Anterior cingulate cortex (tissue), 58 donors: ENCODE results near the gene KCNK17.

Experiments used
- DNase-seq, 58 donors: peaks; one replicate each; lab custom pipeline; 2025; lab: John Stamatoyannopoulos, UW

The KCNK17 gene, protein sequence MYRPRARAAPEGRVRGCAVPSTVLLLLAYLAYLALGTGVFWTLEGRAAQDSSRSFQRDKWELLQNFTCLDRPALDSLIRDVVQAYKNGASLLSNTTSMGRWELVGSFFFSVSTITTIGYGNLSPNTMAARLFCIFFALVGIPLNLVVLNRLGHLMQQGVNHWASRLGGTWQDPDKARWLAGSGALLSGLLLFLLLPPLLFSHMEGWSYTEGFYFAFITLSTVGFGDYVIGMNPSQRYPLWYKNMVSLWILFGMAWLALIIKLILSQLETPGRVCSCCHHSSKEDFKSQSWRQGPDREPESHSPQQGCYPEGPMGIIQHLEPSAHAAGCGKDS

DNA sequence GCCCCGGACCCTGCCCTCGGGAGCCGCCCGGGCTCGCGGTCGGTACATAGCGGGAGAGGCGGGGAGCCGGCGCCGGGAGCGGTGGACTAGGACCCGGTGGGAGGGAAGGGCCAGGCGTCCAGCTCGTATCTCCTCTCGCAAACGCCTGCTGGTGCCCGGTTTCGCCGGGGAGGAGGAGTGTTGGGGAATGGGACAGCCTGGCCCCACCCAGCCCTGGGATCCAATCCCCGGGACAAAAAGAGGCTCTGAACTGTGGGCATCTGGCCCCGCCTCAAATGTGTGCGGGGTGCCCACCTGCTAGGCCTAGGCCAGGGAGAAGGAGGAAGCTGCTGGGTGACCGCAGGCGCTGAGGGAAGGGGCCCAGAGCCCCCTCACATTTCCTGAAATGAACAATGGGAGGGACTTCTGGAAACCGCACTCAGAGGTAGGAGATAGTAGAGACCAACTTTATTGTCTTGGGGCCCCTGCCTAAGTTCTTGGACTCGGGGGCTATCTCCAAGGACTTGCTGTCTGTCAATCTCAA, at the start of gene KCNK17:
Gene KCNK17 (minus strand): TSS at position 147 of the 523 bp plus-strand sequence. CDS start 99 bp downstream, at position 48.
- DNase-seq = no peak

DNA sequence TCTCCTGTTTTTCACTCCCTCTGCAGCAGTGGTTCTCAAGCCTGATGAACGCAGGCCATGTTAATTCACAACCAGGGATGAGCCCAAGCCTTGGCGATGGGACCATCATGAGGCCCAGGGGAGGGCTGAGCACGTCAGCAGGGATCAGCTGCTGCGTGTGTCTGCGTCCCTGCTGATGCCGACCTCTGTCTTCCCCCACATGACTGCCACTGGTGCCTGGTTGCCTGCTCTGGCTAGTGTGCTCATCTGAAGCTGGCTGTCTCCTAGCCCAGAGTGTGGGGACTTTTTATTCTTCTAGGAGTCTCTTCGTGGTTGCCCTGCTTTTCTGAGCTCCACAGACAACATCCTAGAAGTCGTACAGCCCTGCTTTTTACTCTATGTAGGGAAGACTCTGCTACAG, 49.1 kb upstream of the KCNK17 start:
- DNase-seq = no peak

DNA sequence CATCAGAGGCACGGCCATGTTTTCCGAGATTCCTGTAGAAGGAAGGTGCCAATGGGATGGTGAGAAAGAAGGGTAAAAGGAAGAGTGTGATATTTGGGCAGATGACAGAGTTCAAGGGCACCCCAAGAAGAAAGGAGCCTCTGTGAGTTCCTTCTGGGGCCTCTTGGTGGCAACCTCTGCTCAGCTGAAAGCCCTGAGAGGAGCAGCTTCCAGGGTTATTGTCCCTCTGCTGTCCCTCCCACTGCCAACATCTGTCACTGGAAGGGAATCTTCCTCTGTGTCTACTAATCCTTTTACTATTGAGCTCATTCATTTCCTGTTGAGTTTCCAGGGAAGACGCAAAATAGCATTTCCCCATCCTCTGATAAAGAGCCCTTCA, 48.3 kb upstream of the KCNK17 start:
- peak in 31 of 58 donors; percentile 11 to 66 (median 35) for DNase-seq

DNA sequence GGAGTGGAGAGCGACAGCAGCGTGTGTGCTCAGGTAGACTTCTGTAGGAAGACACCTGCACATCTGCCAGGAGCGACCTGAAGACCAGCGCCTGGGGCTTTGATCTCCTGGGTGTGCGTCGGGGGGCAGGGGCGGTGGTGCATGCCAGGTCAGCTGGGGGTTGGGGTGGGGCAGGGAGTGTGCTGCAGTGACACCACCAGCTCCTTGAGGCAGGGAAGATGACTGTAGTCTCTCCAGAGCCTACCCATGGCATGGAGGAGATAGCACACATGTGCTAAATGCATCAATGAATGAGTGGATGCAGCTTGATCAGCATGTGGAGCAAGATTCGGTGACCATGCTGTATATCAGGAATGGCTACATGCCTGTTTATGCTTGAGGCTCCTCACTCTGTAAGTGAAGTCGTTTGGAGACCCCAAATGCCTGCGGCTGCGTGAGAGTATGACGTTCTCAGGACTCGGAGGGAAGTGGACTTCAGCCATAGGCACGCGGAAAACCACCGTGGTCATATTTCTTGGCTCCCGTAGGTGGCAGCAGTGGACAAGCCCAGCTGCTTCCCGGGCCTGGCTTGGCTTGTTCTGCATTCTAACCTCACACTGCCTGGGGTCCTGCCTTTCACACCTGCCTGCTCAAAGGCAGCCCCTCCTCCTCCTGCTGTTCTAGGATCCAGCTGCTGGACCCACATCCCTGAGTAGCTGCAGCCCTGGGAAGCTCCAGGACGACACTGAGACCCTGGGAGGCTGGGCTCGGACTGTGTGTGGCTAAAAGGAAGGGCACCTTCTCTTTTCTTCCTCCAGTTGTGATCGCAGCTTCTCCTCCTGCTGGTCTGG, 47.7 kb upstream of the KCNK17 start:
- peak in 54 of 58 donors; percentile 23 to 84 (median 60) for DNase-seq

DNA sequence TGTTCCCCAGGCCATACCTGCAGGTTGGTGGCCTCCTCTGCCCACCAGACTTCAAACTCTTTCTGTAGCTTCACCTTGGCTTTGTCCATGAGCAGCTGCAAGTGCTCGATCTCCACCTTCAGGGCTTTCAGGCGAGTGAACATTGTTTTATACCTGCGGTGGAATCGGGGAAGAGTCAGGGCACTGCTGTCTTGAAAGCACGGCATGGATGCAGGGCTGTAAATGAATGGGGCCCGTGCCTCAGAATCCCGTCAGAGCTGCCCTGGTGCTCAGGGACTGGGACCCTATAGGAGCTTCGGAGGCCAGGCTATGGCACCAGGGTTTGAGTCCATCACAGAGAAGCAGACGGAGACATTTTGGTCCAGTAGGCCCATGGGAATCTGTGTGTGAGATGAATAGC, 46.2 kb upstream of the KCNK17 start:
- no peak for DNase-seq

DNA sequence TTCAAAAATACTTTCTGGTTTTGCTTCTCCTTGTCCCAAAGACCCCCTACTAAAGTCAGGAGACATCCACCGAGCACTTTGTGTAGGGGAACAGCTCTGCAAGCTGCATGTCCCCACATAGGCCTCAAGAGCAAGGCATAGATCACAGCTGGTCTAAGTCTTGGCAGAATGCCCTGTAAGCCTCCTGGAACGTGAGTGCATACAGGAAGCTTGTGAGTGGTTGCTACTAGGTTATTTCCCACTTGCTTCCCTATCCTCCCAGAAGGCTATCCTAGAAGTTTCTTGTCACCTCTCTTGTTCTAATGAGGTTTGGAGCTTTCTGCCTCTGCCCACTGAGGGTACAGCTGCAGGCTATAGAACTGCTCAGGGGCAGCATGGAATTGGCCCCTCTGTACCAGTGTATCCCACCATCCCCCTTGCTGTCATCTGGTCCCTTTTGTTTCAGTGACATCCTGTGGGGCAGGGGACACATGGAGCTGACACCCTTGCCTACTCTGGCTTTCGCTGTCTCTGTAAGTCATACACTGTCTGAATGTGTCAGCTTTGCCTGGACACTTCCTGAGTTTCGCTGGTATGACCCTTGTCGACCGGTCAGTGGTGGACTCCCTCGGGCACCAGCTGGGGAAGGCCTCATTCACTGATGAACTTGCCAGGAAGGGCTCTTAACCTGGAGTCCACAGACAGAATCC, 43.9 kb upstream of the KCNK17 start:
- DNase-seq = no peak

DNA sequence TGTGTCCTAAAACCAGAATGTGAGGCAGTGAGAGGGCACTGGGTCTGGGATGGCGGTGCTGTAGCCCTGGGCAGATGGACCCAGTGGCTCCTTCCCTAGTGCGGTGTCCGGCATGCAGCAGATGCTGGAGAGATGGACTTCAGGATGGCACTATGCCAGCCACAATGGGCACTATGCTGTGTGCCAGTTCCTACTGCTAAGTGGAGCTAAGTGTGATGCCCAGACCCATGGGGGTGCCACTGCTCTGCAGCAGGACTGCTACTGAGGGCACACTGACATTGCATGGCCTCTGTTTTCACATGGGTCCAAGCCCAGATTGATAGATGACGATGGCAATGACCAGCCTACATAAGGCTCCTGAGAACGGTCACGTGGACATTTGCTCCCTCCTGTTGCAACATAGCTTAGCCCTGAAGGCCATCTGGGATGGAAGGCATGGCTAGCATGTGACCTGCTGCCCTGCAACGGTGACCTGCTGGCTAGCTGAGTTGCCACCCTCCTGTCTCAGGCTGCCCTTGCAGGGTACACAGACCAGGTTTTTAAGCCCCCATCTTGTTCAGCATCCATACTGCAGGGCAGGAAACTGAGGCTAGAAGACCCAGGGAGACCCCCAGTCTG, 39.6 kb upstream of the KCNK17 start:
- DNase-seq = peak in 1 of 58 donors; percentile 21

DNA sequence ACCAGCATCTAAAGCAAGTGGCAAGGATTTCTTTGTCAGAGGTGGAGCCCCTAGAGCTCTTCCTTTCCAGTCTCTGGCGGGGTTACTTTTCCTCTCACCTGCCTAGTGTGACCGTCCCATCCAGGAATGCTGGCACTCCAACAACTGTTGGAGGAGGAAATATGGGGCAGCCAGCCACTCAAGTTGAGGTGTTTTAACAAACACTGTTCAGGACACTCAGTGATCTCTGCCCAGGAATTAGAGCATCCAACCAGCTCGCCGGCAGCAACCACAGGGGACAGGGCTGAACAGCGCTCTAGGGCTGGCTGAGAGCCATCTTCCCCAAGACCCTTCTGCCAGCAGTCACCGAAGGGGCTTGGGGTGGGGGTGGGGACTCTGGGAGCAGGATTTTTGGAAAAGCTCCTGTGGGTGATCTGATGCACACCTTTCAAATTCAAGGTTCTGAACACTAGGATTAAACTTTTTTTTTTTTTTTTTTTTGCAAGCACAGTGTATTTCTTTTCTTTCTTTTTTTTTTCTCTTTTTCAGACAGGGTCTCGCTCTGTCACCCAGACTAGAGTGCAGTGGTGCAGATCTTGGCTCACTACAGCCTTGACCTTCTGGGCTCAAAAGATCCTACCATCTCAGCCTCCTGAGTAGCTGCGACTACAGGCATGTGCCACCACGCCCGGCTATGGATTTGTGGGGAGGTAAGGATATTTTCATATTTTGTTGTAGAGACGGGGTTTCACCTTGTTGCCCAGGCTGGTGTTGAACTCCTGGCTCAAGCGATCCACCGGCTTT, 36.7 kb upstream of the KCNK17 start:
- no peak for DNase-seq

DNA sequence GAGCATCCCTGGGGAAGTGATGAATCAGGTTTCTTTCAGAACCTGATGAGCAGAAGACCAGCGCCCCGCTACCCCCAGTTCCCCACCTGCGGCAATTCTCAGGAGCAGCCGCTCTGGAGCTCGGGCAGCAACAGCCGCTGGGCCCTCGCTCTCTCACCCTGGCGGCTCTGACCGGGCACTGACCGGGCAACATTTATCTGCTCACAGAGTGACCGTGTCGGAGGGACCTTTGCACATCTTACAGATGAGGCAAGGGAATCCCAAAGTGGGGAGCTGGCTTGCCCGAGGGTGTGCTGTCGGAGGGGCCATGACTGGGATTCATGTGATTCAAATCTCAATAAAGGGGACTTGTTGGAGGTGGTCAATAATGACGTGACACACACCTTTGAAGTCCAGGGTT, 34.5 kb upstream of the KCNK17 start:
- DNase-seq = no peak

DNA sequence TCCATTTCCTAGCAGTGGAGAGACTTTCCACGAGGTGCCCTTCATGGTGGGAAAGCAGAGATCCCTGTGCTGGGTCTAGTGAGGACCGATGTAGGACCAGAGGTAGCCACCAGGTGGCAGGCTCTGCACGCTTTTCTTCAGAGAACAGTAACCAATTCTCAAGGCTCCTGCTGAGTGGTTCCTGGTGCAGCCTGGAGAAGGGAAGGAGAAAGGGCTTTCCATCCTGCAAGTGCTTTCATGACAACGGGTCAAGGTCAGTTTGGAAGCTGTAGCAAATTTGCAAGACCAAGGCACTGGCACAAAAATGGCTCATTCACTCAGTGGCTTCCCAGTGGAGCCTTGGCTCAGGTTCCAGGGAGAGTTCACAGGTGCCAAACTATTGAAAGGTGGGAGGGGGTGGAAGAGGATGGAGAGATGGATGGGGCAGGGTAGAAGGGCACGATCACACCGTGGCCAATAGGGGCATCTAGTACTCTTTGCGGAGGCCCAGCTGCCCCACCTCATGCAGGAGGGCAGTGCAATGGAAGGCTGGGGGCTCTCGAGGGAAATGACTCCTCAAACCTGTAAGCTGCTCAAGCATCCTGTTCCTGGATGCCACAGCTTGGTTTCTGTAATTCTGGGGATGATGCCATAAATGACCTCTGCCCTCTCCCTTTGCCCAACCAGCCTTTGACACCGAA, 33.8 kb upstream of the KCNK17 start:
- DNase-seq = peak in 55 of 58 donors; percentile 6 to 84 (median 43)

DNA sequence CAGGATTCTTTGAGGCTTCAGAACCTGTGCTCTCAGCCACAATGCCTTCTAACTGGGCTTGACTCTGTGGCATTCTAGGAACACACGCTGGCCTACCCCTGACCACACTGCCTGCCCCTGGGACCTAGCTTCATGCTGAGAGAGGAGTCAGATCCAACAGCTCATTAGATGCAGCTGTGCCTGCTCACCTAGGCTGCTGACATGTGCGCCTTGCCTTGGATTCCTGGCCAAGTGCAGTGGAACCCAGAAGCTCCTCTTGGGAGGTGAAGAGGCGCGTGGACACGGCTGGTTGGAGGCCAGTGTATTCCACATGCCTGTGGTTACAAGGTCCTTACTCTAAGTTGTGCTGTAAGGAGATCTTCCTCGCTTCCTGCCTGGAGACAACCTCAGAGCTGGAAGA, 33.0 kb upstream of the KCNK17 start:
- DNase-seq = no peak

DNA sequence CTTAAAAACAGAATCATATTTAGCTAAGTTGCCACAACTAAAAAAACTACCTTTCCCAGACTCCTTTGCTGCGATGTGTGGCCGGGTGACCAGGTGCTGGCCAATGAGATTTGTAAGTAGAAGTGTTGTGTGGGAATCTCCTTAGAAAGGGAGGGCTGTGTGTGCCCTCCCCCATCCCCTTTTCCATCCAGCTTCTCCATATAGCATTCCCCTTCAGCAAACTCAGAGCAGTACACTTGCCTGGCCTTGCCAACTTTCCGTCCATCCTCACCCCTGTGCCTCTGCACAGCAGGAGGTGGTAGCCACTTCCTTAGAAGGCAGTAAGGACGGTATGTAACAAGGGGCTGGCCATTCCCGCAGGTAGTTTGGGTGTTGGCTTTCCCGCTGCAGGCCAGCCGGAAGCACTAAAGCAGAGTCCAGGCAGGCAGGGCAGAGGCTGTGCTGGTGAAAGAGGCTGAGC, 30.6 kb upstream of the KCNK17 start:
- no peak for DNase-seq

DNA sequence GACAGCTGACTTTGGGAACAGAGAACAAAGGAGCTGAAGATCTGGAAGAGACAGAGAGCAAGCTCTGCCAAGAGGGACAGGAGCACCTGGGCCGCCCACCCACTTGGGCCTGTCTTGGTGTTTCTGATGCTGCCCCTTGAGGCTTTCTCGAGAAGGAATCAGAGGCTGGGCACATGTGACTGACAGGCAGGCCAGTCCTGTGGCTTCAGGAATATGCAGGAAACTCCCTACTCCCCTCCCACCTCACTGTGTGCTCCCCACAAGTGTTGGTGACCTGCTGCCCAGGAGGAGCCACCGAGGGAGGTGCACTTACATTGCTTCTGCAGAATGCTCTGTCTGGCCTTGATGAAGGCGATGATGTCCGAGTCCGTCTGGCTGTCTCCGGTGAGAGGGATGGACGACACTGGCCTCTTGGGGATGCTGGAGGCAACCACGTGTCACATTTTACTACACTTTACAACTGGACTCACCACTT, 29.2 kb upstream of the KCNK17 start:
- no peak for DNase-seq

DNA sequence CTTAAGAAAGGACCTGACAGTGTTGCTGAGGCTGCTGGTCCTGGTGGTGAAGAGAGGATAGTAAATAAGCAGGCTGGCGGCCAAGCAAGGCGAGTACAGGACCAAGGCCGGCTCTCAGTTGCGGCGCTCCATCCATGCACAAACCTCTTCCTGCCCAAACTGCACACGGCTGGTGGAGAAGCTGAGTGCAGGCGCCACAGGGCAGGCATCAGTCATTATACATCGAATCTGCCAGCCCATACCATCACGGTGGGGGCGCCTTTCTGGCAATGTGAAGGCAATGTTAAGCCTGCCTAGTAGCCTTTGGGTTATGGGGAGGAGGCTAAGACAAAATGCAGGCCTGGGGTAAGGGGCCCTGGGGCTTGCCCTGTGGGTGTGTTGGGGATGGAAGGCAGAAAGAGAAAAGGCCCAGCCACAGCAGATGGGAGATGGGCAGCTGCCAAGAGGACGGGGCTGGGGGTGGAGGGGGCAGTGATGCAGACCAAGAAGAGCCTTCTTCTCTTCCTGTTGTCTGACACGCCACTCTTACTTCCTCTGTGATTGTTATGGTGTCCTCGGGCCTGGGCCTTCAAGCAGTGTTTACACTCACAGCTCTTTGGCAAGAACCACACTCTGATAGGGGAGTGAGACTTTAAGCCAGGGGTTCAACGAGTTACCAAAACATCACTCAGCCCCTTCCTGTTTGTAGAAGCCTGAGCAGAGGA, 28.6 kb upstream of the KCNK17 start:
- no peak for DNase-seq

DNA sequence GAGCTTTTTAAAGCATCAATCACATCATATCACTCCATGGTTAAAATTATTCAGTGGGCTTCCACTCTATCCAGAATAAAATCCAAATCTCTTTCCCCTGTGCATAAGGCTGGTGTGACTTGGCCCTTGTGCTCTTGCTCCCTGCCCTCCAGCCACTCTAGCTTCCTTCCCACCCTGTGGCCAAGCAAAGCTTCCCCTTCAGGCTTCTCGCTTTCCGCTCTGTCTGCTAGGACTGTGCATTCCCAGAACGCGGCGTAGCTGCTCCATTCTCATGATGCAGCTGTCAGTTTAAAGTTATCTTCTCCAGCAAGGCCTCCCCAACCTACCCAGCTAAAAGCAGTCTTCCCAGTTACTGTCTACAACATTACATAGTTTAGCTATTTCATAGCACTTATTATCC, 27.7 kb upstream of the KCNK17 start:
- no peak for DNase-seq

DNA sequence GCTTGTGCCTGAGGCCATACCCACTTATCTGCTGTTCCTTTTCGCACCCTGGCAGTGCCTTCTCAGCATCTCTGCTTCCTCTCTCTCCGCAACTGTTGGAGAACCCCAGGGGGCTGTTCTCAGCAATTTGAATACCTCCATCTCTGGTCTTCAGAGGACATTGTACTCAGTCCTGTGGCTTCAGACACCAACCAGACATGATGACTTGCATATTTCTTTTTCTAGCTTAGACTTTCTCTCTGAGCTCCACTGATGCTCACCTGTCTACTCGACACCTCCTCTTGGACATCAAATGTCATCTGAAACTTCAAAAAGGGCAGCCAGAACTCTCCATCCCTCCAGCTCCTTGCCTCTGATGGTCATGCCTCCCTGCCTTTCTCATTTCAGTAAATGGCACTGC, 27.1 kb upstream of the KCNK17 start:
- no peak for DNase-seq

DNA sequence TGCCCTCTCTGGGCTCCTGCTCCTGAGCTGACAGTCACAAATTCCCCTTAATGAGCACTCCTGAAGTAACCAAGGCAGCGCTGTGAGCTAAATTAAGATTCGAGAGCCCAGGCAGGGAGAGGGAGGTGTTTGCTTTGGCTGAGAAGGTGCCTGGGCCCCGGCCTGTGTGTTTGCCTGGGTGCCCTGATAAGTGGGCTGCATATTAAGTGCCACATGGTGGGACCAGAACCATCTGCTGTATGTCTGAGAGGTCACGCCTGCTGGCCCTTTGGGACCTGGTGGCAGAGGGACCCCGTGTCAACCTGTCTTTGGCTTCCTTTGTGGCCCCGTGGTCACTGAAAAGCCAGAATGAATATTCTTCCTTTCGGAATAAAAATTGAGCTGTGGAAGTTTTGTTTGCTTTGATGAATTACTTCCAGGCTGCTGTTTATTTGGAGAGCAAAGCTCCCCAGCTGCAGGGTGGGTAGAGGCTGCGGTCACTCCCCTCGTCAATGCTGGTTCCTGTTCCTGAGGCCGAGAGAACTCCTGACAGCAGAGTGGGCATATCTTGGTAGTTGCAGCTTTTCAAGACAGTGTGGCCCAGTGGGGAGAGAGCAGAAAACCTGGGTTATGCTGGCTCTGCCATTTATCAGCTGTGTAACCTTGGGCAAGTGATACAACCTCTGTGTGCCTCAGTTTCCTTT, 25.8 kb upstream of the KCNK17 start:
- DNase-seq = peak in 3 of 58 donors; percentile 4 to 11 (median 5)
